Type B pancreatic cell (in vitro differentiated cells): ENCODE results near the gene AMH. TPM values are rescaled to one million over a fixed set of nuclear protein-coding genes. Genes with fewer than 3 reads are reported as not detected.
A peak's percentile ranks its signal among the peaks of the same experiment; 100 is the strongest.

Experiments used
- DNase-seq: peaks from one replicate; pipeline ENCODE4 v3.0.0; 2021; ENCODE audit warnings: mixed read lengths; ENCODE audit not compliant: unreplicated experiment; ENCODE audit errors: extremely low spot score
- H3K27ac Mint-ChIP-seq: 2 replicates; pipeline ENCODE4 v1.8.0; 2021; ENCODE audit warnings: mild to moderate bottlenecking, mixed read lengths
- H3K27me3 Mint-ChIP-seq: 2 replicates; pipeline ENCODE4 v1.8.0; 2021; ENCODE audit warnings: mixed read lengths
- H3K36me3 Mint-ChIP-seq: 2 replicates; pipeline ENCODE4 v1.8.0; 2021; ENCODE audit warnings: mixed read lengths
- H3K4me1 Mint-ChIP-seq: one replicate; pipeline ENCODE4 v1.8.0; 2021; ENCODE audit warnings: mixed read lengths; ENCODE audit not compliant: unreplicated experiment
- H3K4me3 Mint-ChIP-seq: 2 replicates; pipeline ENCODE4 v1.8.0; 2021; ENCODE audit warnings: mild to moderate bottlenecking, mixed read lengths
- H3K9me3 Mint-ChIP-seq: 2 replicates; pipeline ENCODE4 v1.8.0; 2021; ENCODE audit warnings: mixed read lengths
- total RNA-seq: library from RNA; stranded (reverse); gene quantifications from 2 replicates; pipeline ENCODE4 v1.2.1, GENCODE V29; 2021; ENCODE audit warnings: low replicate concordance
- TF ChIP-seq, protein P1 (sequence below): fragments of 200-600 bp; sonication (generic); conservative IDR thresholded peaks from 2 replicates; pipeline ENCODE4 v1.5.0; 2021; ENCODE audit warnings: antibody characterized with exemption, mild to moderate bottlenecking

The AMH gene
- total RNA-seq, 1 donor from 2014 or later = 49.5 TPM

DNA sequence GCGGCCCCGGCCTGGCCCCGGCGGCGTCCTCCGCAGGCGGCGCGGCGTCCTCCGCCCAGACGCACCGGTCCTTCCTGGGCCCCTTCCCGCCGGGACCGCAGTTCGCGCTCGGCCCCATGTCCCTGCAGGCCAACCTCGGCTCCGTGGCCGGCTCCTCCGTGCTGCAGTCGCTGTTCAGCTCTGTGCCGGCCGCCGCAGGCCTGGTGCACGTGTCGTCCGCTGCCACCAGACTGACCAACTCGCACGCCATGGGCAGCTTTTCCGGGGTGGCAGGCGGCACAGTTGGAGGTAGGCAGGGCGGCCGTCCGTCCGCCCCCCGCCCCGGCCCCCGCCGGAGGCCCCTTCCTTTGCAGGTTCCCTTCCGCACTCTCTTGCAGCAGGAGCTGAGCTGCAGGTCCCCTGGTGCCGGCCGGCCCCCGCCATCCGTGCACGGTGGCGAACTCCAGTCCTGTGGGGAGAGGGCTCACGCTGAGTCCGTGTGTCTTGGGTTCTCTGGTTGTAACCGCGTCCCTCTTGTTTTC lies 22.2 kb upstream of the AMH start:
- Mint-ChIP-seq H3K27me3 (no peaks in the 10 kb centered on the region), H3K27ac (no peak overlapping the region), H3K4me3 (no peak overlapping the region), H3K4me1 (no peaks in the 10 kb centered on the region), H3K9me3 (no peaks in the 10 kb centered on the region), H3K36me3 (no peaks in the 10 kb centered on the region)
- no peak for DNase-seq
- TF ChIP-seq, protein P1, sequence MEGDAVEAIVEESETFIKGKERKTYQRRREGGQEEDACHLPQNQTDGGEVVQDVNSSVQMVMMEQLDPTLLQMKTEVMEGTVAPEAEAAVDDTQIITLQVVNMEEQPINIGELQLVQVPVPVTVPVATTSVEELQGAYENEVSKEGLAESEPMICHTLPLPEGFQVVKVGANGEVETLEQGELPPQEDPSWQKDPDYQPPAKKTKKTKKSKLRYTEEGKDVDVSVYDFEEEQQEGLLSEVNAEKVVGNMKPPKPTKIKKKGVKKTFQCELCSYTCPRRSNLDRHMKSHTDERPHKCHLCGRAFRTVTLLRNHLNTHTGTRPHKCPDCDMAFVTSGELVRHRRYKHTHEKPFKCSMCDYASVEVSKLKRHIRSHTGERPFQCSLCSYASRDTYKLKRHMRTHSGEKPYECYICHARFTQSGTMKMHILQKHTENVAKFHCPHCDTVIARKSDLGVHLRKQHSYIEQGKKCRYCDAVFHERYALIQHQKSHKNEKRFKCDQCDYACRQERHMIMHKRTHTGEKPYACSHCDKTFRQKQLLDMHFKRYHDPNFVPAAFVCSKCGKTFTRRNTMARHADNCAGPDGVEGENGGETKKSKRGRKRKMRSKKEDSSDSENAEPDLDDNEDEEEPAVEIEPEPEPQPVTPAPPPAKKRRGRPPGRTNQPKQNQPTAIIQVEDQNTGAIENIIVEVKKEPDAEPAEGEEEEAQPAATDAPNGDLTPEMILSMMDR = no peak

DNA sequence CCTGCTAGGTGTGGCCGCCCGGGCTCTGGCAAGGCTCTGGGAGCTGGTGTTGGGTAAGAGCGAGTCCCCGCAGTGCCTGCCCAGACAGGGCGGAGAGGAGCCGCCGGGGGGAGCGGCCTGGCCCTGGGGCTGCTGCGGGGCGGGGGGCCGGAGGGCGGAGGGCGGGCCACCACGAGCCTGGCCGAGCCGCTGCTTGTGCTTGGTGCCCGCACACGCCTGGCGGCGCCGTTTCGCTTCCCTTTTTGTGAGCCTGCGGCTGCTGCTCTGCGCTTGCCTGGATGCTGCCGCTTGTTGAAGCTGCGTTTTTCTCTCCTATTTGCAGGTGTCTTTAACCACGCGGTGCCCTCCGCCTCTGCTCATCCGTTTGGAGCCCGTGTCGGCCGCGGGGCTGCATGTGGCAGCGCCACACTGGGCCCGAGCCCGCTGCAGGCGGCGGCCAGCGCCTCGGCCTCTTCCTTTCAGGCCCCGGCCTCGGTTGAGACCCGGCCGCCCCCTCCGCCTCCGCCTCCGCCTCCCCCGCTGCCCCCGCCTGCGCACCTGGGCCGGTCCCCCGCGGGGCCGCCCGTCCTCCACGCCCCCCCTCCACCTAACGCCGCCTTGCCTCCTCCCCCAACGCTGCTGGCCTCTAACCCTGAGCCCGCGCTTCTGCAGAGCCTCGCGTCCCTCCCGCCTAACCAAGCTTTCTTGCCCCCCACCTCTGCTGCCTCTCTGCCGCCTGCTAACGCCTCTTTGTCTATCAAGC lies 21.5 kb upstream of the AMH start:
- no peak for DNase-seq
- no peaks in the 10 kb centered on the region for H3K9me3 Mint-ChIP-seq
- H3K27me3 Mint-ChIP-seq = no peaks in the 10 kb centered on the region
- no peaks in the 10 kb centered on the region for H3K36me3 Mint-ChIP-seq
- TF ChIP-seq, protein P1 = no peak
- H3K27ac Mint-ChIP-seq = no peak overlapping the region
- H3K4me1 Mint-ChIP-seq = no peaks in the 10 kb centered on the region
- no peak overlapping the region for H3K4me3 Mint-ChIP-seq

DNA sequence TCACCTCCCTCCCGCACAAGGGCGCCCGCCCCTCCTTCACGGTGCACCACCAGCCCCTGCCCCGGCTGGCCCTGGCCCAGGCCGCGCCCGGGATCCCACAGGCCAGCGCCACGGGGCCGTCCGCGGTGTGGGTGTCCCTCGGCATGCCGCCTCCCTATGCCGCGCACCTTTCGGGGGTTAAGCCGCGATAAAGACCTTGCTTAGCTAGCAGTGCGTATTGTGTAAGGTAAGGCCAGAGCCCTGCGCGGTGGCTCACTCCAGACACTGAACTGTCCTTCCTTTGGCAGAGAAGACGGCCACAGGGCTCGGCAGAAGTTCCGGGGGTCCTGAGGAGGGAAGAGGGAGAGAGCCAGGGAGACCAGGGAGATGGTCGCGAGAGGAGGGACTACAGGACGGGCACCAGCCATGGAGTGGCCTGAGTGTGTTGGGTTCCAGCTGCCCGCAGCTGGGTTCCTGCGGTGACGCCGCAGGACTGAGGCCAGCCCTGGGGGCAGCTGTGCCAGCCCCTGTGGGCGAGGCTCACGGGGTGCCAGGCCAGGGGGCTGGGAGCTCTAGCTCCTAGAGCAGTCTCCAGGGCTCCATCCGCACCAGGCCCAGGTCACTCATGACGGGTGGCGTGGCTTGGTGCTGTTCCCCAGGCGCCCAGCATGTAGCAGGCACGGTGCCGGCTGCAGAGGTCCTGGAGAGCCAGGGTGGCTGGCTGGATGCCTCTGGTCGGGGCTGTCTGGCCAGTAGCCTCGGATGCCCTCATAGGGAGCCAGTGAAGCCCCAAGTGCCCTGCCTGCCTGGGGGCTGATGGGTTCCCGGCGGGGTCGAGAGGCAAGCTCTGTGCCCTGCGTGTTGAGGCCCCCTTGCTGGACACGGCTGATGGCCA lies 20.7 kb upstream of the AMH start:
- no peaks in the 10 kb centered on the region for H3K27me3 Mint-ChIP-seq
- H3K36me3 Mint-ChIP-seq = no peaks in the 10 kb centered on the region
- DNase-seq = no peak
- H3K27ac Mint-ChIP-seq = no peak overlapping the region
- TF ChIP-seq, protein P1 = no peak
- no peaks in the 10 kb centered on the region for H3K4me1 Mint-ChIP-seq
- no peaks in the 10 kb centered on the region for H3K9me3 Mint-ChIP-seq
- no peak overlapping the region for H3K4me3 Mint-ChIP-seq

DNA sequence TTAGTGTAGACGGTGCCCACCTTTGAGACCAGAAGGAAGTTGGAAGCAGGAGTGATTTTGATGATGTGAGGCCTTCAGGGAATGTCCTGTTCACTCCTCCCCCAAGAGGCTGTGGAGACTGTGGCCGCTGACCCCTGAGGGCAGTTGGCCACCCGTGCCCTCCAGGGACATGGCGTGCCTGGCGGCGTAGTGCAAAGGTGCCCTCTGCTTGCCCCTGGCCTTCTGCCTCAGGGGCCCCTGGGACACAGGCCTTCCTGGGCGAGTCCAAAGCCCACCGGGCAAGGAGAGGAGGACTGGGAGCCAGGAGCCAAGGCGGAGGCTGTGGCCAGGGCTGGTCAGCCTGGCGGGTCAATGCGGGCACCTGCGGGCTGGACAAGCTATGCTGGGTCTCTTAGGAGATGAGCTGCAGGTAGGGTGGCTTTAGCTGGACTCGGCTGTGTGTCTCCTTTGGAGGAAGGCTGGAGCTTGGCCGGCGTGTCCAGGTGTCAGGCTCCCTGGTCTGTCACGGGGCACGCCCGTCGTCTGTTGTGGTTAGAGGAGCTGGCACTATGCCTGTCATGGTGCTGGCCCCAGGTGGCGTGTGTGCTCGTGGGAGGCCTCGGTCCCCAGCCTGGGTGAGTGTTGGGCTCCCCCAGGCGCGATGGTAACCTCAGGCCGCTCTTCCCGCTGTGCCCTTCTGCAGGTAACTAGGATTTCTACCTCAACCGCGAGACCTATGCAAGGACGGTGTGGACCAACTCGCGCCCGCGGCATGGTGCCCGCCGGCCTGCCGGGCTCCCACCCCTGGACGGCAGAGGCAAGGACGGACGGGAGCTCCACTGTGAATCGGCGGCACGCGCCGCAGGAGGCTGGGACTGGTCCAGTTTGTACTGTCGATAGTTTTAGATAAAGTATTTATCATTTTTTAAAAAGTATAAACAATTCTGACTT lies 19.8 kb upstream of the AMH start:
- TF ChIP-seq, protein P1 = no peak
- no peak overlapping the region for H3K27ac Mint-ChIP-seq
- H3K4me1 Mint-ChIP-seq = peaks cover 4% of the 10 kb centered on the region
- no peak for DNase-seq
- H3K36me3 Mint-ChIP-seq = no peaks in the 10 kb centered on the region
- H3K27me3 Mint-ChIP-seq = no peaks in the 10 kb centered on the region
- no peak overlapping the region for H3K4me3 Mint-ChIP-seq
- H3K9me3 Mint-ChIP-seq = no peaks in the 10 kb centered on the region

DNA sequence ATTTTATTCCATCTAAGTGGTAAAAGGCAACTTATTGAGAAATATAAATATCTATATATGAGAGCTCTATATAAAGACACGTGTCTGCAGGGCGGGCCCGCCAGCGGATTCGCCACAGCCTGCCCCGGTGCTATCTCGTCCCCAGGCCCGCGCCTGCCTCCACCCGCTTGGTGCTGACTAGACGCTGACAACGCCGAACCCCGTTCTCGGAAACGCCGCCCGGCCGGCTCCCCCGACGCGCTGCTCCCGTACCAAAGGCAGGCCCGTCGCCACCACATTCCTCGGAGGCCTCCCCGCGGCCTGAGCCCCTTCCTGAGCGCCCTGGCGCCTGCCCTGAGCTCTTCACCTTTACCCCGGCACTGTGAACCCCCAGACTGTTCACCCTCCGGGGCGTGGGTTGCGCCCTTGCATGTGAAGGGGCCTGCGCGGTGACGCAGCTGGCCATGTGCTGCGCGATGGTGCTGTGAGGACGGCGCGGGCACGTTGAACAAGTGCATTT lies 19.0 kb upstream of the AMH start:
- Mint-ChIP-seq H3K27me3 (no peaks in the 10 kb centered on the region), H3K4me1 (peaks cover 8% of the 10 kb centered on the region), H3K36me3 (peaks cover 2% of the 10 kb centered on the region), H3K27ac (peak overlapping the region; percentile 74), H3K4me3 (peak overlapping the region; percentile 44), H3K9me3 (no peaks in the 10 kb centered on the region)
- TF ChIP-seq, protein P1 = no peak
- no peak for DNase-seq
